HL-60/S4 (cell line): Measurements from ENCODE around the gene LENEP.

Experiments used
- in situ Hi-C: fragments of 300-500 bp; cut with MboI; formaldehyde crosslinking; loops from 2 replicates; pipeline ENCODE4 v1.14.3; 2022; ENCODE audit warnings: low sequenced_read_pairs

LENEP gene

DNA sequence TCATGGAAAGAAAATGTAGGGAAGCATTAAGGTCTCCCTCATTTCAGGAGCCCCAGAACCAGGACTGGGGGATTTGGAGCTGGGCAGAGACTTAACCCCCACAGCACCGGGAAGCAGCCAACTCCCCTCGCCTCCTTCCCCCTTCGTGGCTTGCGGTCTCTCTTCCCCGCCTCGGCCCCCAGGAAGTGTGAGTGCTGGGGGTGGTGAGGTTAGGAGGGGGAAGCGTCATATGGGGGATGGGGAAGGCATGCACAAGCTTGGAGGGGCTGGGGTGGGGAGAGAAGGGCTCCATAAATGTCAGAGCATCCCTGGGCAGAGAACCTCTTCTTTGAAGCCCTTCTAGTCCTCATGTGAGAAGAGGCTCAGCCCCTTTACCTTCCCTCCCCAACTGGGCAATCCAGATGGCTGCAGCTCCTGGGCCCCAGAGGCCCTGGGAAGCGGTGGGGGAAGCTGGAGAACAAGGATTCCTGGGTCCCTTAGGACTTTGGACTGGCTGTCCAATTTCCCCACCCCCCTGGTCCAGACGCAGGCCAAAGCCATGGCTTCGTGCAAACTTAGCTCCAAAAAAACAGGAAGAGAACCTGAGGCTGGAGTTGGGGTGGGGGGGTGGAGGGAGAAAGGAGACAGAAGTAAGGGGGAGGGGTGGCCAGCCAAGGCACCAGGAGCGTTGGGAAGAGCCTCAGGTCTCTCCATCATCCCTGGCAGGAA is 17.0 kb downstream of the LENEP start:
- in situ Hi-C loops = no loop called here

- in situ Hi-C loops = no loop called here
Observed at GRCh38 chr1:155011004-155011416, 17.6 kb downstream of the LENEP start.

GRCh38 chr1:155011437-155012025 is 18.1 kb downstream of the LENEP start:
- in situ Hi-C loops = no loop called here

DNA sequence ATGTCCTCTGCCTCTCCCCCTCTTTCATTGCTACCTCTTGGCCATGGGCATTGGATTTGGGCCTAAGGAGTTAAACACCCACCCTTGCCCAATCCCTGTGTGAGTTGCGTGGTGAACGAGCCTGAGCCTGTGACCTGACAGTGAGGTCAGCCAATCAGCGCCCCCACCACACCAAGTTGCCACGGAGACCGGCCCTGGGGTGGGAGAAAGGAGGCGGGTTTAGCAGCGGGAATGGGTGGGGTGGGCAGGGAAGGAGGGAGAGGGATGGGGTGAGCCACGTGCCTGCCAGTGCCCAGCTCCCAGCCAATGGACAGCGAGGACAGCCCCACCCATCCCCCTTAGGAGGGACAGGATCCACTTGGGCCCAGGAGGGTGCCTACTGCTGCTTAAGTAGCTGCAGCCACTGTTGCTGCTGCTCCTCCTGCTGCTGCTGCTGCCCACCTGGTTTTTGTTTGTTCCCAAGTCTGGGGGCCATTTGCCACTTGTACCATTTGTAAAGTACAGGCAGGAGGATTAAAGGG is 18.7 kb downstream of the LENEP start:
- in situ Hi-C loops = no loop called here

DNA sequence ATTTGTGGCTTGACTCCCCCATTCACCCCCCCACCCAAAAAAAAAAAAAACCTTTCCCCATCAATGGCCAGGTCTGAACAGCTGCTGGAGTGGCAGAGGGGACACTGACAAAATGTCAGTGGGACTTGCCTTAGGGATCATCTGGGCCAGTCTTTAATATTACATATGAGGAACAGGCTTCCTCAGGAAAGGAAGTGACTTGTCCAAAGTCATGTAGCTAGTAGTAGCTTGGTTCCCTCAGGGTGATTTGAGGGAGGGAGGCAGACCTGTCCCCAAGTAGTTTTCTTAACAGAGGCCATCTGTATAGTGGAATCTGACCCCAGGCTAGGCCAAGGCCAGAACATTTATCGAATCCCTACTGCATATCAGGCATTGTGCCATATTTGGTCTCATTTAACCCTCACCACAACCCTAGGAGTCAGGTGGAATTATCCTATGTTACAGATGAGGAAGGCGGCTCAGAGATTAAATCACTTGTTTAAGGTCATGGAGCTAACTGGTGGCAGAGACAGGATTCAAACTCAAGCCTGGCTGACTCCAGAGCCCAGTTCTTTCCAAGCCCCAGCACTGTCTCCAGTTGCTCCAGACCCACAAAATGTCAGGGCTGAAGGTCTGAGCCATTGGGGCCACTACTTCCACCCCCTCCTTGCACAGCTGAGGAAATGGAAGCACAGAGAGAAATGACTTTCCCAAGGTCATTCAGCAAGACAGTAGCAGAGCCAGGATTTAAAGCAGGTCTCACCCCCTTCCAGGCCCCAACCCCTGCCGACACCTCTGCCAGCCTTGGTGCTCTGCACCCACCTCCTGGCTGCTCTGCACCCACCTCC is 19.6 kb downstream of the LENEP start:
- in situ Hi-C loops = no loop called here

DNA sequence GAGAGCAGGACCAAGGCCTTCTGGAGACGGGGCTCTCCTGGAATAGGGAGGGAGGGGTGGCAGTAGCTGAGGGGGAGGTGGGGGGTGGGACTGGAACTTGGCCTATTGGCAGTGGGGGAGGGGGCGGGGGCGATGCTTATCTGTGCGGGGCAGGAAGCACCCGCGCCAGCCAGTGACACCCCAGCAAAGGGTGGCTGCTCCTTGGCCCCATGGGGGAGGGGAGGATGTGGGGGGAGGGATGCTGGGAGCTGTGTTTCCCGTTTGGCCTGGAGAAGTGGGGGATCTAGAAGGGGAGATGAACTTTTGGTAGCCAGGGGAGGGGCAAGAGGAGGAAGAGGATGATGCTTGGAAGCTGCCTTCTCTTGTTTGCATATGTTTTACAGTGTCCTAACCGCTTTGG is 20.2 kb downstream of the LENEP start:
- in situ Hi-C loops = no loop called here

DNA sequence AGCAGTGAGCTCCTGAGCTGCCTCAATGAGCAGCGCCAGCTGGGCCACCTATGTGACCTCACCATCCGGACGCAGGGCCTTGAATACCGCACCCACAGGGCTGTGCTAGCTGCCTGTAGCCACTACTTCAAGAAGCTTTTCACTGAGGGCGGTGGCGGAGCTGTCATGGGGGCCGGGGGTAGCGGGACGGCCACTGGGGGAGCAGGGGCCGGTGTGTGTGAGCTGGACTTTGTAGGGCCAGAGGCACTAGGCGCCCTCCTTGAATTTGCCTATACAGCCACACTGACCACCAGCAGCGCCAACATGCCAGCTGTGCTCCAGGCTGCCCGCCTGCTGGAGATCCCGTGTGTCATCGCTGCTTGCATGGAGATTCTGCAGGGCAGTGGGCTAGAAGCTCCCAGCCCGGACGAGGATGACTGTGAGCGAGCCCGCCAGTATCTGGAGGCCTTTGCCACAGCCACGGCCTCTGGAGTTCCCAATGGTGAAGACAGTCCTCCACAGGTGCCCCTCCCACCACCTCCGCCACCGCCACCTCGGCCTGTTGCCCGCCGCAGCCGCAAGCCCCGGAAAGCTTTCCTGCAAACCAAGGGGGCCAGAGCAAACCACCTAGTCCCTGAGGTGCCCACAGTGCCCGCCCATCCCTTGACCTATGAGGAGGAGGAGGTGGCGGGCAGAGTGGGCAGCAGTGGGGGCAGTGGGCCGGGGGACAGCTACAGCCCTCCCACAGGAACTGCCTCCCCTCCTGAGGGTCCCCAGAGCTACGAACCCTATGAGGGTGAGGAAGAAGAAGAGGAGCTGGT is 21.5 kb downstream of the LENEP start:
- in situ Hi-C loops = no loop called here

- in situ Hi-C loops = no loop called here
Observed at GRCh38 chr1:155015527-155016230, 22.3 kb downstream of the LENEP start.

DNA sequence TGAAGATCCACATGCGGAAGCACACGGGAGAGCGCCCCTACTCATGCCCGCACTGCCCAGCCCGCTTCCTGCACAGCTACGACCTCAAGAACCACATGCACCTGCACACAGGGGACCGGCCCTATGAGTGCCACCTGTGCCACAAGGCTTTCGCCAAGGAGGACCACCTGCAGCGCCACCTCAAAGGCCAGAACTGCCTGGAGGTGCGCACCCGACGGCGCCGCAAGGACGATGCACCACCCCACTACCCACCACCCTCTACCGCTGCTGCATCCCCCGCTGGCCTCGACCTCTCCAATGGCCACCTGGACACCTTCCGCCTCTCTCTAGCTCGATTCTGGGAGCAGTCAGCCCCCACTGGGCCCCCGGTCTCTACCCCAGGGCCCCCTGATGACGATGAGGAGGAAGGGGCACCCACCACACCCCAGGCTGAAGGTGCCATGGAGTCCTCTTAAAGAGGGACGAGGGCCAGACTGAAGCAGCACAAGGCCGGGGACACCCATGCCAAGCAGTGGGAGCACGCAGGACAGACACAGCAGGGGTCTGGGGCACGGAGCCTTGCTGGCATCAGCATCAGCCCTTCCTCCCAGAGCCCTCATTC is 22.9 kb downstream of the LENEP start:
- in situ Hi-C loops = no loop called here

DNA sequence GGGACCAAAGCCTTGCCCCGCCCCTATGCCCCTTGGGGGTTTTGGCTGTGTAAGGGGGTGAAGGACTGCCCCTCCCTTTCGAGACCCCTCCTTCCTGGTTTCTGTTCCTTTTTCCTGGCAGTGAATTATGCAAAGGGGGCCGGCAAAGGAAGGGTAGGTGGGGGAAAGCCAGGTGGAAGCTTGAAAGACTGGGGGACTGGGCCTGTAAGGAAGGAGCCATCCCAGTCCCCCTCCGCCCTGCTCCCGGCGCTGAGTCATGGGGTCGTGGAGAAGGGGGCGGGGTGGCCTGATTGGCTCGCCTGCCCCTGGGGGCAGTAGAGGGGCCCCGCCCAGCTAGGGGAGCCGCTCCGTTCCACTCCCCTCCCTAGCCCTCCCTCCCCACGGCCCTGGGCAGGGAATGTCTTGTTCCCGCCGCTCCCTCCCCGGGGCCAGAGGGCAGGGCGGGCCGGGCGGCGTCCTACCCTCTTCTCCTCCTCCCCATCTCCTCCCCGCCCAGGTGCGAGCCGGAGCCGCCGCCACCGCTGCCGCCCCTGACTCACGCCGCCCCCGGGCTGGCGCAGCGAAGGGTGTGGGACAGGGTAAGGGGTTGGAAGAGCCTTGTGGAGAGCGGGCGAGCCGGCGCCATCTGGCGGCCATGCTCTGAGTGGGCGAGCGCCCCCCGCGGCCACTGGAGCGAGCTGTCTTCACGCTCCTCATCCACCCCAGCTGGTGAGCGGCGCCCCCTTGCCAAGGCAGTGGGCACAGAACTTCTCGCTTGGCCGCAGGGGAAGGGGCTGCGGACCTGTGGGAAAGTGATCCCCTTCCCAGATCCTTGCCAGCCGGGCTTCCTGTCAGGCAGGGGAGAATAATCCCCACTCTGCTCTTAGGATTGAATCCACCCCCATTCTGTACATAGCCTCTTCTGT is 23.9 kb downstream of the LENEP start:
- in situ Hi-C loops = no loop called here

DNA sequence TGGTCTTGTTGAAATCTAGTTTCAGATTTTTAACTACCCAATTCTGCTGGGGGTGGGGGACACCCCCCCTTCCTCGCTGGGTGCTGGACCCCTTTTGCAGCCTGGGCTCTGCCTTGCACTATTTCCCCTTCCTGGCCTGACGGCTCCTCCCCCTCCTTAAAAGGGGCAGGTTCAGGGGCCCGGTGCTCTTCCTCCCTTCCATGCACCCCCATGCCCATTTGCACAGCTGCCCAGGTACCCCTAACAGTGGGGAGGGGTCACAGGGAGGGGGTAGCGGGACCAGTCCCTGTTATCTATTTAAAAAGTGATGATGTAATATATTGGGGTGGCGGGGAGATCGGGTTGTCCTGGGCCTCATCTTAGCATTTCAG is 24.5 kb downstream of the LENEP start:
- in situ Hi-C loops = no loop called here

DNA sequence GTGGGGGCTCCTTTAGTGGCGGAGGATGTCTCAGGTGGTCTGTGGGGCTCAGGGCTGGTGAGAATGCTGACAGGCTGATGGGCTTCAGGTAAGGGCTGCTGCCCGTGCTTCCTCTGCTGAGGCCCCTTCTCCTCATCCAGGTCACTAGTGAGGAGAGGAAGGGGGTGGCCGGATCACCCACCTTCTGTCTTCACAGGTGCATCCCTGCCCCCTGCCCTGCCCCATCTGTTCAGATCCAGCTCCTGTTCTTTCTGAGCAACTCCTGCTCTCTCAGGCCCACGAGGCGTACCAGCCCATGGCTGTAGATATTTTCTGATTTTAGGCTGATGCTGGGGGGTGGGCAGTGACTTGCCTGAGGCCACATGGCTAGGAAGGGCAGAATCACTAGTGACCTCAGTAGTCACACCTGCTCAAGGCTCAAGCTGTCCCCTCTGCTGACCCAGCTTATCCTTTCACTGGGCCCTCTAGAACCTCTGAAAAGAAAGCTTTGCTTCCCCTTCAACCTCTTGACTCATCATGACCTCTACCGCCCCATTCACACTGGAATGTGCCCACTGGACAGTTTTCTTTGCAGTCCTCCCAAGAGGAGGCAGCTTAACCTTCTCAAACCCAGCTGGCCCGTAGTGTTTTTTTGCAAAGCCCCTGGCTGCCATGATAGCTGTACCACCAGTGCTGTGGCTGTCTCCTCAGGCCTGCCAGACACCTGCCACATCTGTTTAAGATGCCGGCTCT is 25.4 kb downstream of the LENEP start:
- in situ Hi-C loops = no loop called here

DNA sequence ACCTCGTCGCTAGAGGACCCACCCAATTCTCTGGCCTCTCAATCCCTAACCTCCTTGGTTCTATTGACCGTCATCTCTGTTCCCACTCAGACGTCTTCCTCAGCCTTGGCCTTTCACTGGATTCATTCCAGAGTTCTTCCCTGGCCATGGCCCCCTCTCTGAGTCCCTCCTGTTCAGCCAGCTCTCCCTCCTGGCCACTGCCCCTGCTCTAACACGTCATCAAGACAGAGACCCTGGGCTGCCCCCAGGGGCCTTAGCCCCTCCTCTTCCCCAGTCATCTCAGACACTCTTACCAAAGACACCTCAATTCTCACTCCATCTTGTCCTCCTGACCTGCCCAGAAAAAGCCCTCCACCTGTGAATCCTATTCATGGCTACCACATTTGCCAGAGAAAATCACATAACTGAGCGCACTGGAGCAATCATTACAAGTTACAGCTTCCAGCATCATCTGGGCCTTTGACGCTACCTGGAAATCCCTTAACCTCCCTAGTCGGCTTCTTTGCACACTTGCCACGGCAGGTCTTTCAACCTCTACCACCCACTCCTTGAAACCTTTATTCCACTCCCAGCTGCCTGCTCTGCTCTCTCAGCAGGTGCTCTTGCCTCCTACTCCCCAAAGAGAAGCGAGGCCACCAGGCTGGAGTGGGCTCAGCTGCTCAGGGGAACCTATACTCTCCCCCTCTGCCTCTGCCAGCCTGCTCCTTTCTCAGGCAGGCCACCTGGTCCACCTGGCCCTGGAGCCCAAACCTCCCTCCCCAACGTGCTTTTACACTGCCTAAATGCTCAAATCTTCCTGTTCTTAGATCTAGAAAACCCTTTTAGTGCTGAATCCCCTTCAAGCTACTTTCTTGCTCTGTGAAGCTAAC is 26.2 kb downstream of the LENEP start:
- in situ Hi-C loops = no loop called here

GRCh38 chr1:155022136-155022926 is 28.9 kb downstream of the LENEP start:
- in situ Hi-C loops = no loop called here

GRCh38 chr1:155022927-155023236 is 29.5 kb downstream of the LENEP start:
- in situ Hi-C loops = no loop called here

DNA sequence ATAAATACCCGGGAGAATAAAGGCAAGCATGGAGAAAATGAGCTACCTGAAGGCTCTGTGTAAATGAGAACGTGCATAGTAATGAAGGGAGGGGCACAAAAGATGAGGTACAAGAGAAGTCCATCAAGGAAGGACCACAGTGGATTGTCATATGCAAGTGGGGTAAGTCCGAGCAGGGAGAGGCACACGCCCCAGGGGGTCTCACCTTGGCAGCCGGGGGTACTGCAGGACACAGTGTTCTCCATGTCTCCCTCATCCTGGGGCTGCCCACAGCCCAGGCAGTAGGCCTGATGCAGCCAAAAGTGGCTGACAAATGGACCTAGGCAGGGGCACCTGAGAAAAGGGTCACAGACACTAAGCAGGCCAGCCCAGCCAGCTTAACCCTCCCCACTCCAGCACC is 30.2 kb downstream of the LENEP start:
- in situ Hi-C loops = no loop called here

GRCh38 chr1:155024315-155024714 is 30.9 kb downstream of the LENEP start:
- in situ Hi-C loops = no loop called here
